Smooth muscle cell (in vitro differentiated cells): ENCODE data around the gene CCDC12. TPM values are rescaled to one million over a fixed set of nuclear protein-coding genes. Genes with fewer than 3 reads are reported as not detected.

ENCODE experiments used
- DNase-seq: peaks from one replicate; lab custom pipeline; 2025; ENCODE audit not compliant: unreplicated experiment; lab: John Stamatoyannopoulos, UW
- H2AFZ ChIP-seq: fragments of 200-600 bp; sonication (generic); 2 replicates; pipeline ENCODE4 v1.6.0; 2016; ENCODE audit warnings: antibody characterized with exemption, low read depth, mild to moderate bottlenecking
- H3F3A ChIP-seq: fragments of 200-600 bp; sonication (generic); 2 replicates; pipeline ENCODE4 v1.6.0; 2017; ENCODE audit warnings: antibody characterized with exemption, low read depth
- H3K27ac ChIP-seq: fragments of 200-600 bp; sonication (generic); 2 replicates; pipeline ENCODE4 v1.5.1; 2016; ENCODE audit warnings: low read depth, mild to moderate bottlenecking
- H3K27me3 ChIP-seq: fragments of 200-600 bp; sonication (generic); 2 replicates; pipeline ENCODE4 v1.6.1; 2016; ENCODE audit warnings: low read depth, mild to moderate bottlenecking
- H3K36me3 ChIP-seq: fragments of 200-600 bp; sonication (generic); 2 replicates; pipeline ENCODE4 v1.5.1; 2016; ENCODE audit warnings: low read depth
- H3K4me1 ChIP-seq: fragments of 200-600 bp; sonication (generic); 2 replicates; pipeline ENCODE4 v1.5.1; 2016; ENCODE audit warnings: low read depth
- H3K4me2 ChIP-seq: fragments of 200-600 bp; sonication (generic); 2 replicates; pipeline ENCODE4 v1.6.0; 2016; ENCODE audit warnings: mild to moderate bottlenecking
- H3K4me3 ChIP-seq: fragments of 200-600 bp; sonication (generic); 2 replicates; pipeline ENCODE4 v1.5.1; 2016; ENCODE audit warnings: mild to moderate bottlenecking
- H3K79me2 ChIP-seq: fragments of 200-600 bp; sonication (generic); 2 replicates; pipeline ENCODE4 v1.6.0; 2016; ENCODE audit warnings: low read depth, mild to moderate bottlenecking
- H3K9ac ChIP-seq: fragments of 200-600 bp; sonication (generic); 2 replicates; pipeline ENCODE4 v1.6.0; 2016; ENCODE audit warnings: low read depth
- H3K9me3 ChIP-seq: fragments of 200-600 bp; sonication (generic); replicated peaks from 2 replicates; pipeline ENCODE4 v1.5.1; 2016; ENCODE audit warnings: low read depth
- H4K20me1 ChIP-seq: fragments of 200-600 bp; sonication (generic); 2 replicates; pipeline ENCODE4 v1.6.0; 2016; ENCODE audit warnings: low read depth
- WGBS: methylation state at CpG from one replicate; pipeline ENCODE4 v1.1.7; 2016; ENCODE audit warnings: low lambda C conversion rate; 5-methylcytosine and 5-hydroxymethylcytosine counted together
- polyA plus RNA-seq: library from polyadenylated mRNA; unstranded; fragments of >200 nt; fragmentation: Nextera tagmentation; extraction: Ambion mirVana; gene quantifications from 2 replicates; pipeline ENCODE4 v1.2.1, GENCODE V29; 2016
- total RNA-seq: library from RNA; depleted of rRNA; stranded (reverse); fragments of >200 nt; gene quantifications from 2 replicates; pipeline ENCODE4 v1.2.3, GENCODE V29; 2014
- TF ChIP-seq, protein P1 (sequence below): fragments of 200-600 bp; sonication (generic); IDR thresholded peaks from 2 replicates; pipeline ENCODE4 v1.5.1; 2017; ENCODE audit warnings: borderline replicate concordance, mild to moderate bottlenecking, antibody characterized with exemption; ENCODE audit not compliant: insufficient read depth, poor library complexity, severe bottlenecking

CCDC12 gene
- total and polyA plus RNA-seq, 2 experiments from 2014 or later = 23.9 to 52.4 TPM

DNA sequence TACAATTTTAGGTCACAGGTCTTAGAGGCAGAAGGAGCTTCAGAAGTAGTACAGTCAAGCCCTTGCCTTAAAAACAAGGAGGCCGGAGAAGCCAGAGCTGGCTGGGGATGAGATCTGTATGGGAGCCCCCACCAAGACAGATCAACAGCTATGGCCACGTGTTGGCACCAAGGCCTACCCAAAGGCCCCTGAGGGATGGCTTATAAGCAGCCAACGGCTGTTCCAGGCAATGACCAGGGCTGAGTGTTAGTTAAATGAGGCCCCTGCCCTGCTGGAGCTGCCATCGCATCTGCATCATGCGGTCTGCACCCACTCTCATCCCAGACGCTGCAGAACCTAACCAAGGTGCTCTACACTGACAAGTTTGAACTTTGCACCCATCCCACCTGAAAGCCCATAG, 43.3 kb downstream of the CCDC12 start:
- Histone ChIP-seq H3K4me2 (no peak overlapping the region), H3K79me2 (peaks cover 40% of the 10 kb centered on the region), H3F3A (peaks cover 10% of the 10 kb centered on the region), H3K27ac (no peak overlapping the region), H3K4me1 (peaks cover 13% of the 10 kb centered on the region), H3K4me3 (no peak overlapping the region), H3K27me3 (no peaks in the 10 kb centered on the region), H2AFZ (no peak overlapping the region), H4K20me1 (peaks cover 88% of the 10 kb centered on the region), H3K9ac (no peak overlapping the region), H3K9me3 (no peaks in the 10 kb centered on the region), H3K36me3 (no peaks in the 10 kb centered on the region)
- DNase-seq = no peak
- 78% methylated on average over 6 of the region's 6 CpGs for WGBS
- TF ChIP-seq, protein P1, sequence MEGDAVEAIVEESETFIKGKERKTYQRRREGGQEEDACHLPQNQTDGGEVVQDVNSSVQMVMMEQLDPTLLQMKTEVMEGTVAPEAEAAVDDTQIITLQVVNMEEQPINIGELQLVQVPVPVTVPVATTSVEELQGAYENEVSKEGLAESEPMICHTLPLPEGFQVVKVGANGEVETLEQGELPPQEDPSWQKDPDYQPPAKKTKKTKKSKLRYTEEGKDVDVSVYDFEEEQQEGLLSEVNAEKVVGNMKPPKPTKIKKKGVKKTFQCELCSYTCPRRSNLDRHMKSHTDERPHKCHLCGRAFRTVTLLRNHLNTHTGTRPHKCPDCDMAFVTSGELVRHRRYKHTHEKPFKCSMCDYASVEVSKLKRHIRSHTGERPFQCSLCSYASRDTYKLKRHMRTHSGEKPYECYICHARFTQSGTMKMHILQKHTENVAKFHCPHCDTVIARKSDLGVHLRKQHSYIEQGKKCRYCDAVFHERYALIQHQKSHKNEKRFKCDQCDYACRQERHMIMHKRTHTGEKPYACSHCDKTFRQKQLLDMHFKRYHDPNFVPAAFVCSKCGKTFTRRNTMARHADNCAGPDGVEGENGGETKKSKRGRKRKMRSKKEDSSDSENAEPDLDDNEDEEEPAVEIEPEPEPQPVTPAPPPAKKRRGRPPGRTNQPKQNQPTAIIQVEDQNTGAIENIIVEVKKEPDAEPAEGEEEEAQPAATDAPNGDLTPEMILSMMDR = no peak

DNA sequence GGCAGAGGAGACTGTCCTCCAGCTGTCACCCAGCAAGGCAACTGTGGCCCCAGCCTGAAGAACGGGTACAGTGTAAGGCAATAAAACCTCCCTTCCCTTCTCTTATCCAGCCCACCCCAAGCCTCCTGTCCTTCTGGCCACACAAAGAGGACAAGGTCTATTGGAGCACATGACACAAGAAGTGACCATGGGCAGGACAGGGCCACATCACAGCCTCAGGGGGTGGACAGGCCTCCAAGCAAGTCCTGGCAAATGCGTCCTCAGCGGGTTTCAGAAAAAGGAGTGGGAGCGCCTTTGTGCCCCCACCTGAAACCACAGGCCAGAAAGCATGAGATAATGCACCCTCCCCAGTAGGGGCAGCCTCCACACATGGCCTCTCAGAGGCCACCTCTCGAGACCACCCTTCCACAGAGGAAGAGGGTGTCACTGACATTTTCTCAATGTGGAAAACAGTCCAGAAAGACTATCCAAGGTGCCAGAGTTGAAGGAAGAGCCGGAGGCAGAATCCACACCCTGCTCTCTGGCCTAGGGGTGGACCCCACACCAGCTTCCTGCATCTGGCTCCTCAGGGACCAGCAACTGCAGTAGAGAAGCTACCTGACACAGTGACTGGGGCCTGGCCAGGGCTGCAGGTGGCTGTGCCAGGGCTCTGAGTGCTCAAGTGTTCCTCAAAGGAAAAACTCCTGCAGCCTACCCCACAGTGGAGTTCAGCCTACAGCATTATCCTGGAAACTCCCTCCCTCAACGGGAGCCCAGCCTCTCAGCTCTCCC, 43.9 kb downstream of the CCDC12 start:
- no peaks in the 10 kb centered on the region for H3K36me3 ChIP-seq
- H3F3A ChIP-seq = peaks cover 10% of the 10 kb centered on the region
- H2AFZ ChIP-seq = no peak overlapping the region
- no peaks in the 10 kb centered on the region for H3K27me3 ChIP-seq
- no peaks in the 10 kb centered on the region for H3K9me3 ChIP-seq
- WGBS = 83% methylated on average over 7 of the region's 7 CpGs
- H3K4me1 ChIP-seq = peaks cover 13% of the 10 kb centered on the region
- peak overlapping the region; percentile 58 for H3K4me2 ChIP-seq
- peaks cover 40% of the 10 kb centered on the region for H3K79me2 ChIP-seq
- no peak overlapping the region for H3K9ac ChIP-seq
- DNase-seq = no peak
- TF ChIP-seq, protein P1 = no peak
- peaks cover 88% of the 10 kb centered on the region for H4K20me1 ChIP-seq
- peak overlapping the region; percentile 48 for H3K27ac ChIP-seq
- no peak overlapping the region for H3K4me3 ChIP-seq

GRCh38 chr3:46931631-46932331, 44.8 kb downstream of the CCDC12 start:
- H3K79me2 ChIP-seq = peaks cover 43% of the 10 kb centered on the region
- H3K27me3 ChIP-seq = no peaks in the 10 kb centered on the region
- TF ChIP-seq, protein P1 = no peak
- H3F3A ChIP-seq = peaks cover 10% of the 10 kb centered on the region
- peak overlapping the region; percentile 6 for H3K9ac ChIP-seq
- peaks cover 13% of the 10 kb centered on the region for H3K4me1 ChIP-seq
- WGBS = 55% methylated on average over 6 of the region's 6 CpGs
- no peaks in the 10 kb centered on the region for H3K36me3 ChIP-seq
- no peak for DNase-seq
- no peaks in the 10 kb centered on the region for H3K9me3 ChIP-seq
- peak overlapping the region; percentile 58 for H3K4me2 ChIP-seq
- peak overlapping the region; percentile 48 for H3K27ac ChIP-seq
- H2AFZ ChIP-seq = no peak overlapping the region
- H4K20me1 ChIP-seq = peaks cover 89% of the 10 kb centered on the region
- H3K4me3 ChIP-seq = no peak overlapping the region
